ENCODE measurements around the gene AEBP1.

The AEBP1 gene

DNA sequence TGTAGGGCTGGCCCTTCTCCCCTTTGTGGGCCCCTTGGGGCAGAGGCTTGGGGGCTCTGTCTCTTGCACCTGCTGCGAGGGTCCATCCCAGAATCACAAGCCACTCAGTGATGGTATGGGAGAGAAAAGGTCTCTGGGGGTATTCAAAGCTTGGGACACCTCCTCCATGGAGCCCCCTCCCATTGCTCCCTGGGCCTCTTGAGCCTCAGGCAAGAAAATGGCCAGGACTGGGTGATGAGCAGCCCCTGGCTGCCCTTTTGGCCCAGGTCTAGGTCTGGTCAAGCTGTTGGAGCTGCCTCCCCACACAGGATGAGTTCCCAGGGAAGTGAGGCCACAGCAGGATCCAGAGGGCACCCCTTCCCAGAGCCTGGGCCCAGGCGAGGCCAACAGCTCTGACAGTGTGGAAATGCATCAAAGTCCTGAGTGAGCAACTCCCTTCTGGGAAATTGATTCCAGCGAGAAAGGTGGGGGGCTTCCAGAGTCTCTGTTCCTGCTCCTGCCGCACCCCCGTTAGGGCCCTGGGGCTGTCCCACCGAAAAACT lies 40.4 kb downstream of the AEBP1 start:
- DNase-seq (ENCODE audit: low read depth), result no peak

DNA sequence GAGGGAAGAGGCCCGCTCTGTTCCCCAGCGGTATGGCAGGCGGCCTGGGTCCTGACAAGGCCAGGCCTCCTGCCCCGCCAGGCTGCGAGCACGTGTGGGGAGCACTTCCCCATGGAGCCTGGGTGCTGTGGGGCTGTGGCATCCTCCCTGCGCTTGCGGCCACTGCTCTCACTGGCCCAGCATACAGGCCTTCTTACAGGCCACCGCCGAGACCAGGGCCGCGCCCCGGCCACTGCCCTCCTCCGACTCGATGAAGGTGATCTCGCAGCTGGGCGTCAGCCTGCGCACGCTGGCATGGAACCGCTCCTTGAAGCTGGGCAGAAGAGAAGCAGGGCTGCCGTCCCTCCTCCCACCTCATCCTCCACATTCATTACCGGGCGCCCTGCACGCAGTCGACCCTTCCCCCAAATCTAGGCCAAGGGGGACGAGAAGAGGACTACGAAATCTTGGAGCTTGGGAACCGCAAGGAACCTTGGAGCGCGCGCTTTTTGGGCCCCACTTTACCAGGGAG lies 40.9 kb downstream of the AEBP1 start:
- no peak for DNase-seq (ENCODE audit: low read depth)

DNA sequence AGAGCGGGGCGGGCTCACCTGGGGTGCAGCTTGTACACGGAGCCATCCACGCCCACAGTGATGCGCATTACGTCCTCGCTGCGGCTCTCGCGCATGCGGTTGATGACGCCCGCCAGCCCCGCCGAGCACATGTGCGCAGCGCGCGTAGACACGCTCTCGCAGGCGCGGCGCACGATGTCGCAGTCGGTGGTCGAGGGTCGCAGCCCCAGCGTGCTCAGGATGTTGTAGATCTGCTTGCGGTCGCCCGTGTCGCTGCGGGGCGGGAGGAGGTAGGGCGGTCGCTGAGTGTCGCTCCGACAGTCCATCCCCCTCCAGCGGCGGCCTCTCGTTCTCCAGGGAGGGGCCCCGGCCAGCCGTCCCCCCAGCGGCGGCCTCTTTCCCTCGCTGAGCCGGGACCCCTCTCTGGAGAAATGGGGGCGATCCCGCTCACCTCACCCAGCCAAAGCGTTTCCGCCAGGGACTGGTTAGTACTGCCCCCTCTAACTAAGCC lies 41.4 kb downstream of the AEBP1 start:
- peak; percentile 43 for DNase-seq (ENCODE audit: low read depth)

DNA sequence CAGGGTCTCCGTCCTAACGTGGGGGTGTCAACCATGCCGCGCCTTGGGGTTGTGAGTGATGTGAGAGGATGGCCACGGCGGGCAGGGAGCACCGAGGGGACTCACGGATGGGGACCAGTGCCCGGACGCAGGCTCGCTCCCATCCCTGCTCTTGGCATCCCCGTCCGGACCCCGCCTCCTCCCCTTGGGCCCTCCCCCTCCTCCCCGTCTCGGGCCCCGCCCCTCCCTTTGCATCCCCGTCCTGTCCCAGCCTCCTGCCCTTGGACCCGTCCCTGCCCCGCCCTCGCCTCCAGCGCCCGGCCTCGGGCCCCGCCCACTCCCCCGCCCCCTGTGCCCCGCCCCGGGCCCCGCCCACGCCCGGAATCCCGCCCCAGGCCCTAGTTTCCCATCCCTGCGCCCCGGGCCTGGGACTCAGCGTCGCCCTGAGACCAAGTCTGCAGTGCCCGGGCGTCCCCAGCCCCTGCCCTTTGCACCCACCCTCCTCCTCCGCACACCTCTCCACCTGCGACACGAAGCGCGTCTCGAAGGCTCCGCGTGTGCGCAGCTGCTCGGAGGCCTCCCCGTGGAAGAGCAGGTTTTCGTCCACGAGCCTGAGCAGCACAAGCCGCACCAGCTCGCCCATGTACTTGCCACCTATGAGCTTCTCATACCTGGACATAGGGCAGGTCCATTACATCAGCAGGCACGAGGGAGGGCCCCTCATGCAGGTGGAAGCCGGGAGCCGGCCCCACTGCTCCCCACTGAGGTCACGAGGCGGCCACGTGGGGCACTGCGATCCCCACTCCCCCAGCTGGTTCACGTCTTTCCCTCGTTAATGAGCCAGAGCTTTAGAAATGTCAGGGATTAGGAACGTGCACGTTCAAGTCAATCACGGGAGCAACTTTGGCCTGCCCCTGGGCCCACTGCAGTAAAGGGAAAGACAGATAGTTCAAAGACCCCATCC lies 42.1 kb downstream of the AEBP1 start:
- peak; percentile 54 for DNase-seq (ENCODE audit: low read depth)

DNA sequence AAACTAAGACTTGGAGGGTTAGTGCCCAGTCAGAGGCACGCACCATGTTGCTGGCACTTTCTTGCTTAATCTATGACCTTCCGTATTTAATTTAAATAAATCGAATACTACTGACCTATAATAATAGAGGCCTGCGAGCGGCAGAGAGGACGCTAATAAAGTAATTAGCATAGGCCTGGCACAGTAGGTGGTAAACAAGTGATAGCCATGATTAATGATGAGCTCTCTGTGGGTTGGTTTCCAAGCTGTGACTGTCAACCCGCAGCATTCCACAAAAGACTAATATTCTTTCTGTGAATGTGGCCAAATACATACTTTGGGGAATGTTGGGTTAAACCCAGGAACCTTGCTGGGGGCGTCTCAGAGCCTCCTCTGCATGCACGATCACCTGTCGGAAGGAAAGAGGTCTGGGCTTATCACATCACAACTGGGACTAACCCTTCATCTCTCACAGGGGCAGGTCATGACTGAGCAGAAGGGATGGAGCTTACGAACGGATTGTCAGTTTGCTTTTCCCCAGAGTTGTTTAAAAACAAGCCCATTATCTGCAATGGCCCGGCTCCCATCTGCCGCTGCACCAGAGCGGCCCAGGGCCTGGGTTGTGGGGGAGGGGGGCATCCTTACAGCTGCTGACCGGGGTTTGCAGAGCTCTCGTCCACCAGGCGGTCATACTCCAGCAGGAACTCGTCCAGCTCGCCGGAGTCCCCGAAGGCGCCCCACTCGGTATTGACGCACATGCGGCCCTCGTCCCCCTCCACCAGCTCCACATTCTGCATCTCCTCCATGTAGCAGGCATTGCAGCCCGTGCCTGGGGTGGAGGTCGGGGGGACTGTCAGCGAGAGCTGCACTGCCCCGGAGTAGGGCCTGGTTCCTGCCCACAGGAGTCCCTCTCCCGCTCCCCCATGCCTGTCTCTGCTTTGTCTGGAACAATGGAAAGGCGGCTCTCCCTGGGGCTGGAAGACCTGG lies 43.2 kb downstream of the AEBP1 start:
- no peak for DNase-seq (ENCODE audit: low read depth)

DNA sequence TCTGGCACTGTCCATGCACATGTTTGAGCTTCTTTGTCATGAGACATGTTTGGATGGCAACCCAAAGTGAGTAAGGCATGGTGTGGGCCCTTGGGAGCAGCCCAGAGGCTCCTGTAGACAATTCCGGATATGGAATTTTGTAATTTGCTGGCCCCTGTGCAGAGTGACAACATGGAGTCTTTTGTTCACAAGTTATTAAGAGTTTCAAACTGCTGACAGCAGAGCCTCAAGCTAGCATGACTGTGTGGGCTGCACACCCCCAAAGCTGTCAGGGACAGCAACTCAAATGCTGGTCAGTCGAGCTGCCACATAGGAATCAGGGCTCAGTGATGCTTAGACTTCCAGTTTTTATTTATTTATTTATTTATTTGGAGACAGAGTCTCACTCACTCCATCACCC lies 44.0 kb downstream of the AEBP1 start:
- DNase-seq (ENCODE audit: low read depth), result no peak

DNA sequence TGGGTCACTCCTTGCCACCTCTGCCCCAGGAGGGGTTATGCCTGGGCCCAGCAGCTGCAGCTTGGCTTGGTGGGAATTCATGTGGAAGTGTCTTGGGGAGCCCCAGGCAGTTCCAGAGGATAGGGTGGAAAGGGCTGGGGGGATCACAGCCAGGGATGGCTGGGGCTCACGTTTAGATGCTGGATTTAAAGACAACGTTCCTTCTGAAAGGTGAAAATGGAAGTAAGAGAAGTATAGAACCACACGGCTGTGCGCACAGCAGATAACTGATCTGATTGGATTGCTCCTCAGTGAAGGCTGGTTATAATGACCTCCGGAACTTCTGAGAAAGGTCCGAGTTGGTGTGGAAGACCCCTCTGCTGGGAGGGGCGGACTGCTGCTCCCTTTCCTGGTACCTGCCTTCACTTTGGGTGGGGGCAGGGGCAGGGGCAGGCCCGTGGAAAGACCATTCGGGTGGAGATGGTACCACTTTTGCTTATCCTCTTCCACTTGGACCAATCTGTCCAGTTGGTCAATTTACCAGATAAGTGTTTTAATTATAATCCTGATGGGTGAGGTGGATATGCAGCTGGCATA lies 44.9 kb downstream of the AEBP1 start:
- no peak for DNase-seq (ENCODE audit: low read depth)

DNA sequence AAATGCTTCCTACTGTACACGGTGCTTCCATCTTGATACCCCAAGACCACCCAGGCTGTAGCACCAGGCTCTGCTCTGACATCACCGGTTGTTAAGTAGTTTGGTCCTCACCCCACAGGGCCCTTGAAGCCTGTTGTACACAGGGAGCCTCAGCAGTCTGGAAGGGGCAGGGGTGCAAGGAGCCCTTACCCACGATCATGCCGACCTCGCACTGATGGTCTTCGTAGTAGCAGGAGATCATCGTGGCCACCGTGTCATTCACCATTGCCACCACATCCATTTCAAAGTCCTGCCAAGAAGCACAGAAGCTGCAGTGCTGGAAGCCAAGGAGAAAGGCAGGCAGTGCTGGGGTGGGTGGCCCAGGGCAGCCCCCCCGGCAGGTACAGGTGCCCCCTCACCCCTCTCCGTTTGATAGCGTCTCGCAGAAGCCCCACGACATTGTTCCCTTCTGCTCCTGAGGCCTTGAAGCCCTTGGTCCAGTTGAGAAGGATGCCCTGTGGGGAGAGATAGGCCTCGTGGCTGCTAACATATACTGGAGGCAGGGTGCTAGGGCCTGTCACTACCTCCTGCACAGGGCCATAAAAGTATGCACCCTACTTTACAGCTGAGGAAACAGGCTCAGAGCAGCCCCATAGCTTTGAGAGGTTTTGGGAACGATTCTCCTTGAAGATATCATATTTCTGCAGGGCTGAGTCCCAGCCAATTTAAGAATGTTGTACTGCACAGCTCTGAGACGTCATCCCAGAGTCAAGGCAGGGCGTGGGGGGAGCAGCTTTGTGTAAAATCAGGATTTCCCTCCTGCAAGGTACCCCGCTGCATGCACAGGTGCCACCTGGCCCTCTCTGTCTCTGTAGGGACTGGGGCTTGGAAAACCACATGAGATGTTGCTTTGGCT lies 45.7 kb downstream of the AEBP1 start:
- DNase-seq (ENCODE audit: low read depth), result no peak

DNA sequence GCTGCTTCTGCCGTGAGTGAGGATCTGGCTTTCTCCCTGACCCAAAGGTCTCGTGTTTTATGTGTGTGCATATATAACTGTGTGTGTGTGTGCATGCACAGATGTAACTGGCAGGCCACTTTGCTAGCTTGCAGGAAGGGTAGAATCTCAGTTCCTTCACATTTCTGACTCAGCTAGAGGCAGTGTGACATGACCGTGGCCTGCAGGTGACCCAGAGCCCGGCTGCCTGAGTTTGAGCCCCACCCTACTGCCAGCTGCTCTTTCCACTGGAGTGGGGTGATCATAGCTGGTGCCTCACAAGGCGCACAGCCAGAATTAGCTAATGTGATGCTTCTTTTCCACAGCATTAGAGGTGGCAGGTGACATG lies 46.3 kb downstream of the AEBP1 start:
- DNase-seq (ENCODE audit: low read depth), result no peak

DNA sequence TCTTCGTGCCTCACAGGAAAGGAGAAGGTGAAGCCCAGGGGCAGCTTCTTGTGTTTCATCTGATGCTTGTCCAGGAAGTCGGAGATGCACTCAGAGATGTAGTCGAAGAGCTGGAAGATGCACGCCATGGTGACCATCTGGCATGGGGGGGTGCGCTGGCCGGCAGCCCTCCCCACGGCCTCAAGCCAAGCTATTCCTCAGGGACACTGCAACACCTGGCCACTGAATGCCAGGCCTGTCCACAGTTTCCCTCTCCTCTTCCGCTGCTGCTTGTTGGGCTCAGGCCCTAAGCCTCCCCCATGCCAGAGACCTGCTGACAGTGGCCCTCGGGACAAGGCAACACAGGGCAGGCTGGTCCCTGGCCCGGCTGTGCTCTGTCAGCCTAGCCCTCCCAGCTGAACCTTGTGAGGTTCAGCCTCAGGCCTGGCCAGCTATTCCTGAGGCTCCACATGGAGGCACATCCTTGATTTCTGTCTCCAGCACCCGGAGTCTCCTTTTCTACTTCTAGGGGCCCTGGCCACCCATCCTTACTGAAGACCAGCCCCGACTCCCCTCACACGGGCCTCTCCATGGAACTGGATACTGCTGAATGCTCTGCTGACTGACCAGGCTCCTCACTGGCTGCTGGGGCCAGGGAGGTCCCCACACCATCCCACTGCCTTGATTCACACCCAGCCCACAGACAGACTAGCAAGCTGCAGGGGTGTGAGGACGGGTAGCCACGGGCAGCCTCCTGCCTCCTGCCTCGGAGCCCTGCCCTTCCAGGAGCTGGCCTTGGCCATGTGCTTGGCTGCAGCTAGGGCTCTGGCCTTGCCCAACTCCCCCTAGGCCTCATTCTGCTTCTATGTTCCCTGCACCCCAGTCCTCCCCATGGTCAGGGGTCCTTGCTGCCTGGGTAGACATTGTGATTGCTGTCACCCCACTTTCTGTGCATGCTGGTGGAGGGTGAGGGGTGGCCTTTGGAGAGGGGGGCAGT lies 47.1 kb downstream of the AEBP1 start:
- DNase-seq (ENCODE audit: low read depth), result no peak

DNA sequence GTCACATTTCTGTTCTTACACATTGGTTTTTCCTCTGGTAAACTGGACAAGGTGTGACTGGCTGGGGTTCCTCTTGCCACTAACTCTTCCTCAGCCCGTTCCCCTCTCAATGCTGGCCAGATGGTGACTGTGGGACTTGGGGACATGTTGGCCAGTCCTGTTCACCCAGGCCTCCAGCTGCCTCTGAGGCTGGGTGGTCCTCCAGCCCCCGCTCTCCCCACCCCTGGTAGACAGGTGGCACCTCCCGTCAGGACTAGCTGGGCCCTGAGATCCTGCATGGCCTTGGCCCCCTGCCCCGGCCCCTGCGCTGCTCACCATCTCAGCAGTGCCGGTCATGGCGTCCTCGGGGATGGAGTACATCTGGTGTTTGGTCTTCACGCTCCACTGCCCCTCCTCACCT lies 47.8 kb downstream of the AEBP1 start:
- DNase-seq (ENCODE audit: low read depth), result no peak

DNA sequence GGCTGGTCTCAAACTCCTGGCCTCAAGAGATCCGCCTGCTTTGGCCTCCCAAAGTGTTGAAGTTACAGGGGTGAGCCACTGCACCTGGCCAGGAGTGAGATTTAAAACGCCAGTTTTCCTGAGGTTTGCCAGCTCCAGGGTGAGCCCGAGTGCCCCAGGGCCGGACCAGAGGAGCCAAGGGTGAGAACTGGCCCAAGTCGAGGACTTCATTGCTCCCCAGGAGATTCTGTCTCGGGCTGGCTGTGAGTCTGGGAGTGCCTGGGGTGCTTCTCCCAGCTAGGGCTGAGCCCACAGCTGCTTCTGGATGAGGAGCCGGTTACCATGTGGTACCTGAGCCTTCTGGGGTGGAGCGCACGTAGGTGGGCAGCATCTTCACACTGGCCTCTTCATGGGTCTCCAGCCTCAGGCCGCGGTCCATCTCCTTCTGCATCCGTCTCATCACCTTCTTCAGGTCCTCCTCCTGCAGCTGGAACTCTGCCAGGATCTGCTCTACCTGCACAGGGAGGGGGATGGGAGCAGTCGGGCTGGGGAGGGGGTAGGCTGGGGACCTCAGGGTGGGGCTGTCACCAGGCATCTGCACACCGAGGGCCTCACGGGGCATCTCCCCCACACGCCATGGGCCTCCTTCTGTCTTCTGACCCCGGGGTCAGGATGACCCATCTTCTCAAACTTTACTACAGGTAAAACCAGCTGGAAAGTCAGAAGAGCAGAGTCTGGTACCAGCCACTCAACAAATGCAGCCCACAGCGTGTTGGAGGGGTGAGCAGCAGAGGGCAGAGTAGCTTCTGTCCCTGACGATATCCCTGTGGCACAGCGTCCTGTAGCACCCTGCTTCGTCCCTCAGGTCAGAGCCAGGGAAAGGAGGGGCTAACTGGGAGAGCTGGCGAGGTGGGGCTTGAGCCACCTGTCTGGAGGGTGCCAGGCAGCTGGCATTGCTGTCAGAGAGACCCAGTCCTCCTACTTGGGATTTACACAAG lies 49.1 kb downstream of the AEBP1 start:
- DNase-seq (ENCODE audit: low read depth), result no peak

DNA sequence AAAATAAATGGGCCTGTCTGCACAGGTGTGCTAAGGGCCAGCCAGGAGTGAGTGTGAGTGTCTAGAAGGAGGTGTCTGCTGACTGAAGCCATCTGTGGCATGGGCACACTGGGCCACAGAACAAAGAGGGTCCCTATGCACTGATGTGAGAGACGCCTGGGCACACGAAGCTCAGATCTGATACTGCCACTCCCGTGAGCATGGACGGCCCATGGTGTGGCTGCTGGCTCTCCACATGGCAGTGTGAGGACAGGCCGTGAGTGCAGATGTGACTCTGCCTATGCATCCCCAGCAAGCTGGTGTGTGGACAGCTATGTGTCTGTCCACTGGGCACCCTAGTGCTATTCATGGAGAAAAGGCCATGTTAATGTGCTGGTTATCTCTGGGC lies 49.8 kb downstream of the AEBP1 start:
- DNase-seq (ENCODE audit: low read depth), result no peak

DNA sequence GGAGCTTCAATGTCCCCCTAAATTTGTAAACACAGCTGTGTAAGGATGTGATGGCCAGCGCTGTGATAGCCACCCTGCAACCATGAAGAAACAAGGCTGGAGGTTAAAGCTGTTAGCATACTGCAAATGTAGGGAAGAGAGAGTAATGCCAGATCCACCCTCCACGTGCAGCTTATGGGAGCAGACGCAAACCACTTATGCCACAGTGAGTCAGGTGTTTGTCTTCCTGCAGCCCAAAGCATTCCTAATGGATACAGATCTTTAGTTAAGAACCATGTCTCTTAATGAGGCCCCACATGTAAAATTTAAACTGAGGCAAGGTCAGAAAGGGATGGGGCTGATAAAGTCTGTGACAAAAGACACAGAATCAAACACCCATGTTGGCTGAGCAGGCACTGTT lies 50.6 kb downstream of the AEBP1 start:
- no peak for DNase-seq (ENCODE audit: low read depth)

DNA sequence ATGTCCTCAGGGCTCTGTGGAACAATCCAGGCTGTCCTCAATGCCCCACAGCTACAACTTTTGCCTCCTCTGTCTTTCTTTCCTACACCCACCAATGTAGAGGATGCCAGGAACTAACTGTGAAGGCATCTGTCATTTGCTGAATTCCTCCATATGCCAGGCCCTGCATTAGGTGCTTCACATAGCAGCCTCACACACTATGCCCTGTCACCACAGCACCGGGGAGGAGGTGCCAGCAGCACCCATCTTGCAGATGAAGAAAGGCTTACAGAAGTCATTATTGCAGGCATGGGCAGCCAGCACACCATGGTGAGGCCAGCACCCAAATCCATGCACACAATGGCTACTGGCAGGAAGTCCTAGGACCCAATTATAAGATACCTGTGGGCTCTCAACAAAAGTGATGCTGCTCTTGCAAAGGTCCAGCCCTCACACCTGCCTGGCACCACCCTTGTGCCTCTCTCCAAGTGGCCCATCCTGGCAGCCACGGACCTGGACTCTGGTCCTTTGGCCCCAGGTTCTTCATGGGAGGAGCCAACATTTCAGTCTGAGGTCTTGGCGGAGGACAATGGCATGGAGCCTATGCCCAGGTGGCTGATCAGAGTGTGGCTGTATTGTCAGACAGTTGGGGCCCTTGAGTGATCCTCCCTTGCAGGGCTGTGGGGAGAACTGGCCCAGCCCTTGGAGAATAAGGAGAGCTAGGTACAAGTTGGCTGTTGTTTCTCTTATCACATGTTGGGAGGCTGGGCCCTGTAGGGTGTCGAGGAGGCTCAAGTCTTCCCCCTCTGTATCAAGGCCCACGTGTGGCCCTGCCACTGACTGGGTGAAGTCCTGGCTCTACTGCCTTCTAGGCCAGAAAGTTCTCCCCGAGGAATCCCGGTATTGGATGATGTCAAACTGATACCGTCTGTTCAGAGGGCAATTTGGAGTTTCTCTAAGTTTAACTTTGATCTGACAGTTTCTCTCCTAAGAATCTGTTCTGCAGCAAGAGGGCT lies 51.3 kb downstream of the AEBP1 start:
- DNase-seq (ENCODE audit: low read depth), result no peak

DNA sequence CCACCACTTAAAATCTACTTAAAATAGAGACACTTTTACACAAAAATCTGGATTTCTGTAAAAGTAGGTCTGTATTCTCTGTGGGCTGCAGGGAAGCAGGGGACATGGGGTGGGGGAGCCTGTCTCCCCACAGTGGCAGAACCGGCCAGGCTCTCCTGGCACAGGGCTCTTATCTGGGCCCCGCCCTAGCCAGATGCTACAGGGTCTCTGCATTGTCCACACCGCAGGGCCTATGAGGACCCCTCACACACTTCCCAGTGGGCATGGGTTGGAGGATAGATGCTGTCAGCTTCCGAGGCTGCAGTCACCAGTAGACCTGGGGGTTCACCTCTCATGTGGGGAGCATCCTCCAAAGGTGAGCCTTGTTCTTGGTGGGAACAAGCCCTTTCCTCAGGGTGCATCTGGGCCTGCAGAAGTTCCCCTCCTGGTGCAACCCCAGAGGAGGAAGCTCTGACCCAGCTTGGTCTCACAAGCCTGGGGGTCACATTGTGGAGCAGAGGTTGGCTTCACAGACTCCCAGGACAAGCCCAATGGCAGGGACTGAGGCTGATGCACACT lies 52.4 kb downstream of the AEBP1 start:
- DNase-seq (ENCODE audit: low read depth), result no peak

Measured in activated T-helper 9 cell treated with anti-CD3 and anti-CD28 coated beads, Interleukin-2, amount 50 U/mL, for 16 hours (primary cell).